K562 (cell line): ENCODE results near the gene SLC25A26. TPM values are rescaled to one million over a fixed set of nuclear protein-coding genes. Genes with fewer than 3 reads are reported as not detected.

Experiments
- ATAC-seq: fragments of 200-7000 bp; cut with Tn5 transposase; 3 replicates; pipeline ENCODE4 v1.9.1; 2020; ENCODE audit warnings: moderate library complexity
- BruUV-seq: library from RNA; stranded (reverse); fragments of 400-500 nt; replicated peaks from 2 replicates; lab custom pipeline; 2021; lab: Mats Ljungman, UMichigan
- CTCF ChIA-PET: fragments of 300-600 bp; formaldehyde crosslinking; extraction: SDS; loops from one replicate; lab custom pipeline; 2021; ENCODE audit warnings: low intra/inter-chr PET ratio; lab: Yijun Ruan, JAX
- POLR2A ChIA-PET: fragments of 300-600, 350-650 bp; sonication (Branson Sonifier 250); formaldehyde crosslinking; extraction: SDS; loops from one replicate; lab custom pipeline; 2021; ENCODE audit warnings: antibody characterized with exemption, inconsistent platforms; lab: Yijun Ruan, JAX
- DNase-seq, 4 experiments: peaks; one replicate each; pipeline versions ENCODE4 v3.0.0 to v3.0.0-alpha.2; 2011 to 2018; ENCODE audit warnings: low spot score in 3 of 4, mixed read lengths in 3 of 4; ENCODE audit errors: extremely low read depth in 1 of 4
- FAIRE-seq: peaks from 2 replicates; lab custom pipeline; 2011; peaks lifted over from hg19 to GRCh38; lab: Jason Lieb, UNC
- H2AFZ ChIP-seq: 2 replicates; pipeline ENCODE4 v1.6.0; 2011; ENCODE audit warnings: low read depth, low read length, control low read depth, inconsistent platforms
- H3K27ac ChIP-seq: fragments of 200-600 bp; 3 replicates; pipeline ENCODE4 v1.8.0; 2011; ENCODE audit warnings: low read depth, mild to moderate bottlenecking, control low read depth, inconsistent platforms, low read length, moderate library complexity, mixed read lengths; ENCODE audit errors: extremely low read depth
- H3K27me3 ChIP-seq, 2 experiments: fragments of 300-600 bp in 1 of 2; 2 replicates in 1 of 2; 3 replicates in 1 of 2; pipeline versions ENCODE4 v1.6.0 to v1.8.0; 2011; ENCODE audit warnings: inconsistent platforms in 2 of 2, low read length in 2 of 2, mild to moderate bottlenecking in 1 of 2, mixed read lengths in 1 of 2, moderate library complexity in 1 of 2; ENCODE audit not compliant: control insufficient read depth in 2 of 2, insufficient read depth in 2 of 2
- H3K36me3 ChIP-seq: fragments of 300-600 bp; 3 replicates; pipeline ENCODE4 v1.8.0; 2011; ENCODE audit warnings: mild to moderate bottlenecking, low read length, inconsistent platforms; ENCODE audit not compliant: control insufficient read depth, insufficient read depth
- H3K4me1 ChIP-seq, 2 experiments: fragments of 200-600 bp in 1 of 2; replicated peaks in 1 of 2; 2 replicates in 1 of 2; 3 replicates in 1 of 2; pipeline versions ENCODE4 v1.5.1 to v1.8.0; 2011; ENCODE audit warnings: inconsistent platforms in 2 of 2, low read length in 2 of 2, mild to moderate bottlenecking in 1 of 2, mixed read lengths in 1 of 2, moderate library complexity in 1 of 2; ENCODE audit not compliant: control insufficient read depth in 2 of 2, insufficient read depth in 2 of 2
- H3K4me2 ChIP-seq: 2 replicates; pipeline ENCODE4 v1.6.1; 2011; ENCODE audit warnings: low read length, control low read depth, inconsistent platforms, mixed read lengths; ENCODE audit not compliant: insufficient read depth
- H3K4me3 ChIP-seq: fragments of 200-600 bp; sonication (generic), shearing (Covaris generic); 2 replicates; pipeline ENCODE4 v1.5.1; 2016; ENCODE audit warnings: control low read depth, inconsistent platforms
- H3K79me2 ChIP-seq: fragments of 200-600 bp; 3 replicates; pipeline ENCODE4 v1.8.0; 2011; ENCODE audit warnings: low read length, inconsistent platforms; ENCODE audit not compliant: control insufficient read depth, insufficient read depth
- H3K9ac ChIP-seq, 2 experiments: 2 replicates each; pipeline versions ENCODE4 v1.6.0 to v1.6.1; 2011; ENCODE audit warnings: low read depth in 2 of 2, low read length in 2 of 2, control low read depth in 1 of 2, inconsistent platforms in 1 of 2, mild to moderate bottlenecking in 1 of 2, mixed read lengths in 1 of 2; ENCODE audit not compliant: insufficient read depth in 1 of 2
- H3K9me1 ChIP-seq: one replicate; pipeline ENCODE4 v1.6.0; 2011; ENCODE audit warnings: inconsistent platforms, mild to moderate bottlenecking, low read length, moderate library complexity; ENCODE audit not compliant: control insufficient read depth, insufficient read depth
- H3K9me3 ChIP-seq: replicated peaks from 2 replicates; pipeline ENCODE4 v1.5.1; 2011; ENCODE audit warnings: low read depth, low read length, inconsistent platforms; ENCODE audit not compliant: control insufficient read depth, insufficient read depth
- H4K20me1 ChIP-seq: replicated peaks from 2 replicates; pipeline ENCODE4 v1.6.1; 2011; ENCODE audit warnings: low read length, inconsistent platforms, mixed read lengths; ENCODE audit not compliant: control insufficient read depth, insufficient read depth
- FOXA3 ChIP-seq, 2 experiments: fragments of 450-650 bp in 1 of 2; sonication (generic) in 1 of 2; formaldehyde crosslinking; IDR thresholded peaks in 1 of 2; conservative IDR thresholded peaks in 1 of 2; 2 replicates each; pipeline versions ENCODE4 v1.4.0 to v1.8.0; 2020 to 2022; ENCODE audit warnings: mild to moderate bottlenecking in 2 of 2, missing genetic modification reagents in 1 of 2
- KLF1 ChIP-seq: fragments of 450-650 bp; IDR thresholded peaks from 2 replicates; pipeline ENCODE4 v1.6.1; 2016; ENCODE audit warnings: missing genetic modification characterization, missing compliant biosample characterization
- SUPT5H ChIP-seq: fragments of 450-650 bp; IDR thresholded peaks from 2 replicates; pipeline ENCODE4 v1.6.1; 2016
- TAF7 ChIP-seq: fragments of 450-650 bp; IDR thresholded peaks from 2 replicates; pipeline ENCODE4 v1.6.1; 2016; ENCODE audit warnings: missing genetic modification characterization, missing compliant biosample characterization
- ZNF197 ChIP-seq: fragments of 200-800 bp; sonication (Bioruptor generic); IDR thresholded peaks from 2 replicates; pipeline ENCODE4 v1.6.1; 2016; ENCODE audit warnings: low read depth, missing genetic modification characterization, missing compliant biosample characterization
- ZNF408 ChIP-seq: fragments of 250-450 bp; sonication (Bioruptor Pico); IDR thresholded peaks from 2 replicates; pipeline ENCODE4 v1.4.0; 2020; ENCODE audit warnings: low read depth, mild to moderate bottlenecking, moderate library complexity
- WGBS: fragments of 100-300 bp; shearing (Covaris generic); methylation state at CpG from one replicate; pipeline ENCODE4 v1.1.6; 2016; ENCODE audit warnings: low coverage, mixed read lengths; ENCODE audit not compliant: insufficient coverage; ENCODE audit errors: missing lambda C conversion rate; 5-methylcytosine and 5-hydroxymethylcytosine counted together
- in situ Hi-C: fragments of 300-500 bp; cut with MboI; formaldehyde crosslinking; loops from 4 replicates; pipeline ENCODE4 v1.15.0; 2018; ENCODE audit warnings: inconsistent platforms, mixed read lengths
- intact Hi-C: fragments of 100-400 bp; cut with micrococcal nuclease; formaldehyde crosslinking; loops from 2 replicates; pipeline ENCODE4 v1.14.2; 2022
- polyA plus RNA-seq, 8 experiments: library from polyadenylated mRNA; depleted of rRNA in 4 of 8; stranded (reverse) in 5 of 8; unstranded in 3 of 8; fragments of >200 nt; fragmentation: Nextera tagmentation in 2 of 8; fragmentation: Illumina TruSeq in 1 of 8; extraction: Ambion mirVana in 2 of 8; extraction: Trizol in 1 of 8; gene quantifications; 2 replicates each; pipeline versions ENCODE4 v1.2.1 to v1.2.3, GENCODE V29; 2011 to 2014; ENCODE audit warnings: inconsistent platforms in 1 of 8, missing spikeins in 1 of 8
- total RNA-seq, 7 experiments: library from RNA; depleted of rRNA in 6 of 7; stranded (reverse); fragments of >200 nt in 6 of 7; fragmentation: Illumina TruSeq in 2 of 7; extraction: Trizol in 2 of 7; gene quantifications; 2 replicates each; pipeline versions ENCODE4 v1.2.1 to v1.2.3, GENCODE V29; 2011 to 2021; ENCODE audit warnings: low replicate concordance in 1 of 7
- TF ChIP-seq, protein P1 (sequence below): fragments of 450-650 bp; IDR thresholded peaks from 2 replicates; pipeline ENCODE4 v1.6.1; 2016; ENCODE audit warnings: low read depth

The SLC25A26 gene
- total and polyA plus RNA-seq, 9 of the 15 experiments (the other 6 are each of a cell fraction or from before 2014, with no cell fraction given): 7.2 to 29.1 (median 12.6) TPM

DNA sequence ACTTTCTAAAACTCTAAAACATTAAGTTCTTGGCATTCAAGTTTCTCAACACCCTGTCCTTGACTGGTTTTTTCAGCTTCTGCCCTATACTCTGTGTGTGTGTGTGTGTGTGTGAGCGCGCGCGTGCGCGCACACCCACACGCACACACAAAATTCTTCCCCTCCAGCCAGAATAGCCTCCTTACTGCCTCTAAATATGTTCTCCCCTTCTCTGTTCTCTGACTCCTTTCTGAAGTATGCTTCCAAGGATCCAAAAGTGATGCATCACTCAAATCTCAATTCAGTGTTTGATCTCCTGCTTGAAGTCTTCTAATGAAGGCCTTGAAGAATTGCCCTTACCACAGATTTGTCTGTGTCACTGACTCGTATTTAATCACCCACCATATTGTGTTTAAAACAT lies 129.8 kb downstream of the SLC25A26 start:
- Histone ChIP-seq H3K9me3 (no peaks in the 10 kb centered on the region), H3K9me1 (no peaks in the 10 kb centered on the region), H3K27ac (no peak overlapping the region), H3K4me3 (no peak overlapping the region), H3K4me1 (no peaks in the 10 kb centered on the region), H3K9ac (no peak overlapping the region), H3K27me3 (no peaks in the 10 kb centered on the region), H2AFZ (no peak overlapping the region), H3K4me2 (no peak overlapping the region), H3K36me3 (no peaks in the 10 kb centered on the region), H4K20me1 (no peaks in the 10 kb centered on the region; the same call in 1 of the 2 replicates), H3K79me2 (no peaks in the 10 kb centered on the region)
- BruUV-seq: no TSS peak
- no peak for DNase-seq
- in situ Hi-C loops: no loop called here
- ATAC-seq: no peak
- 54% methylated on average over 2 of the region's 8 CpGs for WGBS
- no peak for FAIRE-seq
- CTCF ChIA-PET: no interaction called here
- intact Hi-C loops: no loop called here
- POLR2A ChIA-PET: interaction anchor here (0.7 kb wide), 1 partner anchor 51 kb away, joined by 3 read pairs; no protein-coding TSS in a partner anchor
- TF ChIP-seq ZNF408 (CRISPR knock-in tag) (no peak), ZNF197 (CRISPR knock-in tag) (no peak), FOXA3 (CRISPR knock-in tag; conservative IDR thresholded peaks at IDR 0.05 in 1 of 2, IDR thresholded peaks at IDR 0.05 in 1 of 2) (no peak), KLF1 (no peak), TAF7 (tag) (no peak), SUPT5H (no peak)
- TF ChIP-seq, protein P1, sequence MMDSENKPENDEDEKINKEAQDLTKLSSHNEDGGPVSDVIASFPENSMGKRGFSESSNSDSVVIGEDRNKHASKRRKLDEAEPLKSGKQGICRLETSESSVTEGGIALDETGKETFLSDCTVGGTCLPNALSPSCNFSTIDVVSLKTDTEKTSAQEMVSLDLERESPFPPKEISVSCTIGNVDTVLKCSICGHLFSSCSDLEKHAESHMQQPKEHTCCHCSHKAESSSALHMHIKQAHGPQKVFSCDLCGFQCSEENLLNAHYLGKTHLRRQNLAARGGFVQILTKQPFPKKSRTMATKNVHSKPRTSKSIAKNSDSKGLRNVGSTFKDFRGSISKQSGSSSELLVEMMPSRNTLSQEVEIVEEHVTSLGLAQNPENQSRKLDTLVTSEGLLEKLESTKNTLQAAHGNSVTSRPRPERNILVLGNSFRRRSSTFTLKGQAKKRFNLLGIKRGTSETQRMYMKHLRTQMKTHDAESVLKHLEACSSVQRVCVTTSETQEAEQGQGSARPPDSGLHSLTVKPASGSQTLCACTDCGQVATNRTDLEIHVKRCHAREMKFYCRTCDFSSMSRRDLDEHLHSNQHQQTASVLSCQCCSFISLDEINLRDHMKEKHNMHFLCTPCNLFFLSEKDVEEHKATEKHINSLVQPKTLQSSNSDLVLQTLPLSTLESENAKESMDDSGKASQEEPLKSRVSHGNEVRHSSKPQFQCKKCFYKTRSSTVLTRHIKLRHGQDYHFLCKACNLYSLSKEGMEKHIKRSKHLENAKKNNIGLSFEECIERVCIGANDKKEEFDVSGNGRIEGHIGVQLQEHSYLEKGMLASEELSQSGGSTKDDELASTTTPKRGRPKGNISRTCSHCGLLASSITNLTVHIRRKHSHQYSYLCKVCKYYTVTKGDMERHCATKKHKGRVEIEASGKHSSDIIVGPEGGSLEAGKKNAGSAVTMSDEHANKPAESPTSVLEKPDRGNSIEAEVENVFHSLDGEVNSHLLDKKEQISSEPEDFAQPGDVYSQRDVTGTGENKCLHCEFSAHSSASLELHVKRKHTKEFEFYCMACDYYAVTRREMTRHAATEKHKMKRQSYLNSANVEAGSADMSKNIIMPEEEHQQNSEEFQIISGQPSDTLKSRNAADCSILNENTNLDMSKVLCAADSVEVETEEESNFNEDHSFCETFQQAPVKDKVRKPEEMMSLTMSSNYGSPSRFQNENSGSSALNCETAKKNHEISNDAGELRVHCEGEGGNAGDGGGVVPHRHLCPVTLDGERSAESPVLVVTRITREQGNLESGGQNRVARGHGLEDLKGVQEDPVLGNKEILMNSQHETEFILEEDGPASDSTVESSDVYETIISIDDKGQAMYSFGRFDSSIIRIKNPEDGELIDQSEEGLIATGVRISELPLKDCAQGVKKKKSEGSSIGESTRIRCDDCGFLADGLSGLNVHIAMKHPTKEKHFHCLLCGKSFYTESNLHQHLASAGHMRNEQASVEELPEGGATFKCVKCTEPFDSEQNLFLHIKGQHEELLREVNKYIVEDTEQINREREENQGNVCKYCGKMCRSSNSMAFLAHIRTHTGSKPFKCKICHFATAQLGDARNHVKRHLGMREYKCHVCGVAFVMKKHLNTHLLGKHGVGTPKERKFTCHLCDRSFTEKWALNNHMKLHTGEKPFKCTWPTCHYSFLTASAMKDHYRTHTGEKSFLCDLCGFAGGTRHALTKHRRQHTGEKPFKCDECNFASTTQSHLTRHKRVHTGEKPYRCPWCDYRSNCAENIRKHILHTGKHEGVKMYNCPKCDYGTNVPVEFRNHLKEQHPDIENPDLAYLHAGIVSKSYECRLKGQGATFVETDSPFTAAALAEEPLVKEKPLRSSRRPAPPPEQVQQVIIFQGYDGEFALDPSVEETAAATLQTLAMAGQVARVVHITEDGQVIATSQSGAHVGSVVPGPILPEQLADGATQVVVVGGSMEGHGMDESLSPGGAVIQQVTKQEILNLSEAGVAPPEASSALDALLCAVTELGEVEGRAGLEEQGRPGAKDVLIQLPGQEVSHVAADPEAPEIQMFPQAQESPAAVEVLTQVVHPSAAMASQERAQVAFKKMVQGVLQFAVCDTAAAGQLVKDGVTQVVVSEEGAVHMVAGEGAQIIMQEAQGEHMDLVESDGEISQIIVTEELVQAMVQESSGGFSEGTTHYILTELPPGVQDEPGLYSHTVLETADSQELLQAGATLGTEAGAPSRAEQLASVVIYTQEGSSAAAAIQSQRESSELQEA: no peak
- TF ChIP-seq, all 486 proteins: peak for 0
